Upper lobe of right lung (tissue), 1 donor: ENCODE measurements around the gene SMARCC1. TPM values are rescaled to one million over a fixed set of nuclear protein-coding genes. Genes with fewer than 3 reads are reported as not detected.
A peak's percentile ranks its signal among the peaks of the same experiment; 100 is the strongest.

Source experiments
- ATAC-seq: fragments of 200-7000 bp; cut with Tn5 transposase; one replicate; pipeline ENCODE4 v1.9.1; 2020; ENCODE audit warnings: mild to moderate bottlenecking, moderate library complexity
- DNase-seq: peaks from one replicate; pipeline ENCODE4 v3.0.0-alpha.2; 2020
- H3K27ac ChIP-seq: fragments of 200-600 bp; one replicate; pipeline ENCODE4 v1.8.0; 2022
- H3K27me3 ChIP-seq: fragments of 200-600 bp; one replicate; pipeline ENCODE4 v1.8.0; 2022; ENCODE audit warnings: mild to moderate bottlenecking
- H3K36me3 ChIP-seq: fragments of 200-600 bp; one replicate; pipeline ENCODE4 v1.8.0; 2022
- H3K4me1 ChIP-seq: fragments of 200-600 bp; one replicate; pipeline ENCODE4 v1.8.0; 2022
- H3K4me3 ChIP-seq: fragments of 200-600 bp; one replicate; pipeline ENCODE4 v1.8.0; 2022; ENCODE audit warnings: mild to moderate bottlenecking
- H3K9me3 ChIP-seq: fragments of 200-600 bp; one replicate; pipeline ENCODE4 v1.8.0; 2022
- intact Hi-C: fragments of 100-400 bp; cut with DNase I; formaldehyde crosslinking; loops from one replicate; pipeline ENCODE4 v1.11.0; 2022
- total RNA-seq: library from RNA; stranded (reverse); fragmentation: NEBNext Ultra II Directional; extraction: Animal tissue kit (Norgen Biotek cat#: 25700); gene quantifications from one replicate; pipeline ENCODE4 v1.2.1, GENCODE V29; 2021
- TF ChIP-seq, protein P1 (sequence below): fragments of 200-600 bp; IDR thresholded peaks from one replicate; pipeline ENCODE4 v1.8.0; 2022; ENCODE audit warnings: antibody characterized with exemption
- donor health status: DM: no; HTN: yes; CAD: no; lungs with severe emphysema.

The SMARCC1 gene
- total RNA-seq, 1 donor from 2014 or later: 67.9 TPM

DNA sequence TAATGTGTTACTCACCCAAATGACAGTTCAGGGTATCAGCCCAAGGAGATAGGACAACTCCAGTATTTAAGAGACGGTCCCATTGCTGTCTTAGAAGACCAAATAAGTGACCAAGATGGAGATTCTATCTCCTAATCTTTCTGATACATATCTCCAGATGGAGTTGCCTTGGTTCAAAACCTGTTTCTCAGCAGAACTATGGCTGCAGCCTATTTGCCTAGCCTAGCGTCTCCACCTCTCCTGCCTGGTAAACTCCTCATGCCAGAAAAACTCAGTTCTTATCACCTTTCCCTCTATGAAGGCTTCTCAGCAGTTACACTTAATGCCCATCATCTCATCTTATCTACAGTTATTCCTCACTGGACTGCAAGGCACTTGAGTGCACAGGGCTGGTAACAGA, 201.8 kb downstream of the SMARCC1 start:
- H3K27me3 ChIP-seq: peaks cover 23% of the 10 kb centered on the region
- no peaks in the 10 kb centered on the region for H3K36me3 ChIP-seq
- no peak overlapping the region for H3K27ac ChIP-seq
- intact Hi-C loops: no loop called here
- peaks cover 11% of the 10 kb centered on the region for H3K4me1 ChIP-seq
- no peak for ATAC-seq
- TF ChIP-seq, protein P1, sequence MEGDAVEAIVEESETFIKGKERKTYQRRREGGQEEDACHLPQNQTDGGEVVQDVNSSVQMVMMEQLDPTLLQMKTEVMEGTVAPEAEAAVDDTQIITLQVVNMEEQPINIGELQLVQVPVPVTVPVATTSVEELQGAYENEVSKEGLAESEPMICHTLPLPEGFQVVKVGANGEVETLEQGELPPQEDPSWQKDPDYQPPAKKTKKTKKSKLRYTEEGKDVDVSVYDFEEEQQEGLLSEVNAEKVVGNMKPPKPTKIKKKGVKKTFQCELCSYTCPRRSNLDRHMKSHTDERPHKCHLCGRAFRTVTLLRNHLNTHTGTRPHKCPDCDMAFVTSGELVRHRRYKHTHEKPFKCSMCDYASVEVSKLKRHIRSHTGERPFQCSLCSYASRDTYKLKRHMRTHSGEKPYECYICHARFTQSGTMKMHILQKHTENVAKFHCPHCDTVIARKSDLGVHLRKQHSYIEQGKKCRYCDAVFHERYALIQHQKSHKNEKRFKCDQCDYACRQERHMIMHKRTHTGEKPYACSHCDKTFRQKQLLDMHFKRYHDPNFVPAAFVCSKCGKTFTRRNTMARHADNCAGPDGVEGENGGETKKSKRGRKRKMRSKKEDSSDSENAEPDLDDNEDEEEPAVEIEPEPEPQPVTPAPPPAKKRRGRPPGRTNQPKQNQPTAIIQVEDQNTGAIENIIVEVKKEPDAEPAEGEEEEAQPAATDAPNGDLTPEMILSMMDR: no peak
- DNase-seq: no peak
- no peaks in the 10 kb centered on the region for H3K9me3 ChIP-seq
- H3K4me3 ChIP-seq: no peak overlapping the region

DNA sequence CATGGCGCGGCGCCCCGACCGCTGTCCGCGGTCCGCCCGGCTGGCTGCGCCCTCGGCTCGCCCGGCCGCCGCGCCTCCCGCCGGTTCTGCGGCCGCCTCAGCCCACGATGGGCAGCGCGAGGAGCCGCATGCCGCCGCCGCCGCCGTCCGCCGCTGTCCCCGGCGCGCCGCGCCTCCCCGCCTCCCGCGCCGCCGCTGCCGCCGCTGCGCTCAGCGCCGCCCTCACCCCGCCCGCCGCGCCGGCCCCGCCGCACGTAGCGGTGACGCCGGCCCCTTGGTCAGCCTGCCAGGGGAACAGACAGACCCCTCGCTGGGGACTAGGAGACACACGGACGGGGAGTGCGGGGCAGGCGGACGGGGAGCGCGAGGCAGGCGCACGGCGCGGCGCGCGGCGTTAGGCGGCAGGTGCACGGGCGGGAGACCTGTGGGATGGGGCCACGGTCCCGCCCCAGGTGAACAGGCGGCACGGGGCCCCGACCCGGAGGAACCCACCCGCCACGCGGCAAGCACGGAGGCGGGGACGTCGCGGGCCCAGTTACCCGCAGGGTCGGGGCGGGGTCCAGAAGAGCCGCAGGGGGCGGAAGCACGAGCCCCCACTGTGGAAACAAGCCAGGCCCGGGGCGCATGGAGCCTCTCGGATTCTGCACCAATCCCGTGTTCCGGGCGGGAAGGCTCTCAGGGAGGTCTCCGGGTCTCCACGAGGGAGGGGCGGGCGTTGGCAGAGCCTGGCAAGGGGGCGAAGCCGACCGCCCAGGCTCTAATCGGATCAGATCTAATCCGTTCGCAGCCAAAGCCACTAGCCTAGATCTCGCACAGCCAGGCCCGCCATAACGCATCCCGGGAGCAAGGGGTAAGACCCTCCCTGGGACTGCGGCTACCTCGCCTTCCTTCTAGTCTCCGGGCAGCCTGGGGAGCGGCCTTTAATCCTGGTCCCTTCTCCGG, 202.7 kb downstream of the SMARCC1 start, which contains the start of gene CSPG5:
Gene CSPG5 (minus strand): TSS at position 175 of the 942 bp plus-strand sequence. CDS start 172 bp downstream, at position 3.
- H3K4me1 ChIP-seq: peaks cover 11% of the 10 kb centered on the region
- no peaks in the 10 kb centered on the region for H3K36me3 ChIP-seq
- TF ChIP-seq, protein P1: no peak
- H3K4me3 ChIP-seq: peak within 1 kb of the TSS; percentile 58
- intact Hi-C loops: no loop called here
- peaks cover 23% of the 10 kb centered on the region for H3K27me3 ChIP-seq
- H3K9me3 ChIP-seq: no peaks in the 10 kb centered on the region
- peak; percentile 64 for ATAC-seq
- no peak within 1 kb of the TSS for H3K27ac ChIP-seq
- DNase-seq: peak; percentile 67

DNA sequence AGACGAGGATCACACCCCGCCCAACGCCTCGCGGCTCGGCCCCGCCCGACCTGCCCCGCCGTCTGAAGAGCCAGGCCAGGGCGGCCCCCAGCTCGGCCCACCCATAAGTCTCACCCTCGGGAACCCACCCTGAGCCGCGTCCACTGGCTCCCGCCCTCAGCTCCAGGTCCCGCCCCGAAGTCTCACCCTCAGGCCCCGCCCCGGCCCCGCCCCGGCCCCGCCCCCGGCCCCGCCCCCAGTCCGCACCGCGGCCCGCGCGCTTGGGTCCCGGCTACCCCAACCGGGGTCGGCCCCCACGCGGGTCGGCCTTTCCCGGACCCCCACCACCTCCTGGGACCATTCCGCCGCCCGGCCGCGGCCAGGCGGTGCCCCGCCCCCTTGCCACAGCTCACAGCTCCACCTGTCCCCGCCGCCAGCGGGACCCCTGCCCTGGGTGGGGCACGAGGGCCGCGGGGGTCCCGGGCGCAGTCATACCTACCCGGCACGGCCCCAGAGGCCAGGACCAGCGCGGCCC, 203.5 kb downstream of the SMARCC1 start:
- H3K4me3 ChIP-seq: peak overlapping the region; percentile 58
- TF ChIP-seq, protein P1: no peak
- intact Hi-C loops: no loop called here
- DNase-seq (peak; percentile 77), ATAC-seq (peak; percentile 80)
- H3K27me3 ChIP-seq: peaks cover 23% of the 10 kb centered on the region
- peaks cover 11% of the 10 kb centered on the region for H3K4me1 ChIP-seq
- H3K9me3 ChIP-seq: no peaks in the 10 kb centered on the region
- H3K27ac ChIP-seq: no peak overlapping the region
- H3K36me3 ChIP-seq: no peaks in the 10 kb centered on the region

DNA sequence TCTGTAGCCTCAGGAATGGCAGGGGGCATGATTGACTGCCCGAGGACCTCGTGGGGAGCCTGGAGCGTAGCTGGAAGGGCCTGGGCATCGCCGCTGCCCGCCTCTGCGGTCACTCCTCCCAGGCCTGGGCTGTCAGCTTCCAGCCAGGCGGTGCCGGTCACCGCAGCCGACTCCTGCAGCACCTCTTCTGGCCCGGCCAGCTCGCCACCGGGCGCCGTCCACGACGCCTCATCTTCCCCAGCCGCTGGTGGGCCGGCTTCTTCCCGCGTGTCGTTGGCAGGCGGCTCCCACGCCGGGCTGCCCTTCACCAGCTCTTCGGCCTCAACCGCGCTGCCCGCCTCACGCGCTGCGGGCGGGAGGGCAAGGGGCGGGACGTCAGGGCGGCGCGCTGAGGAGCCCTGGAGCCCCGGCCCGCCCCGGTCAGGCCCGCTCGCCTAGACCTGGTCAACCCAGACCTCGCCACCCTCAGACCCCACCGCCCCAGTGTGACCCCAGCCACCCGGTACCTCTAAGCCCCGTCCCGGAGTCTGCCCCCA, 204.0 kb downstream of the SMARCC1 start:
- no peaks in the 10 kb centered on the region for H3K9me3 ChIP-seq
- DNase-seq (peak; percentile 63), ATAC-seq (peak; percentile 63)
- TF ChIP-seq, protein P1: no peak
- peaks cover 11% of the 10 kb centered on the region for H3K4me1 ChIP-seq
- H3K27ac ChIP-seq: no peak overlapping the region
- peak overlapping the region; percentile 58 for H3K4me3 ChIP-seq
- H3K27me3 ChIP-seq: peaks cover 23% of the 10 kb centered on the region
- H3K36me3 ChIP-seq: no peaks in the 10 kb centered on the region
- intact Hi-C loops: no loop called here

DNA sequence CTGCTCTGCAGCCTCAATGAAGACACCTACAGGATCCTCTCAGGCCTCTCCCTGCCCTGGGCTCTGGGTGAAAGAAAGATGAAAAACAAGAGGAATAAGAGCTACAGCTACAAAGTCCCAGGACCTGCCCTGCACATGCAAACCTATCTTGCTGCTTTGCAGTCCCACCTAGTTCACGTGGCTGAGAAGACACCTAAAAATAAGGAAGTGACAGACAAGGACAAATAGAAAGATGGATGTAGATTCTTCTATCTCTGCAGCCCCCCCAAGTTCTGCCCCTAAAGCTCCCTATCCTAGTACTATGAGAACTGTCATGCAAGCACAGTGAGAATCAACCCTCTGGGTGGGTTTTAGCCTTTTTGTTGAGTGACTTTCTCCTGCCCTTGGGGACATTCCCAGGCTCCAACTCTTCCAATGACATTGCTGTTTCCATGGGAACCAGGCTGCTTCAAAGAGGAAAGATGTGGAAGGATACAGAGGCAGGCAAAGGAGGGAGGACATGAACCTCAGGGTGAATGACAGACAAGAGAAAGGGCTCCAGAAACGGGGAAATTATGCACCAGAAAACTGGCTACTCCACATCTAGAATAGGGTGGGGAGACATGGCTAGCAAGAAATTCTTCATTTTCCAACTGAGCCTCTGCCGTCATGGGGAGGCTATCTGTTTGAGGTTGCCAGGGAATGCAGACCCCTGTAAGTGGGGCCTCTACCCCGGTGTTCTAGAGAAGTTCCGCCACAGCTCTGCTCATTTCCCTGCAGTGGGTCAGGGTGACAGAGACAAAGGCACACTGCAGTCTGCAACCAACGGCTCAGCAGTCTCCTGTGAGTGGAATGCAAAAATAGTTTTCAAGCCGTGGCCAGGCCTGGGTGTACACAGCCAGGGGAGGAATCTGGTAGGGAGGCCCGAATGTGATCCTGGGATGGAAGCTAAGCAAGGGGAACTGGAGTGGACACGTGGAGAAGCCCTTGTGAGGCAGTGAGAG, 208.2 kb downstream of the SMARCC1 start:
- Histone ChIP-seq H3K9me3 (no peaks in the 10 kb centered on the region), H3K27ac (no peak overlapping the region), H3K4me1 (peaks cover 5% of the 10 kb centered on the region), H3K4me3 (no peak overlapping the region), H3K36me3 (no peaks in the 10 kb centered on the region), H3K27me3 (peaks cover 11% of the 10 kb centered on the region)
- ATAC-seq (no peak), DNase-seq (no peak)
- intact Hi-C loops: no loop called here
- TF ChIP-seq, protein P1: no peak
